Gastrocnemius medialis (tissue), 4 donors: Measurements from ENCODE around the gene INSYN2B.

Source experiments
- CTCF ChIP-seq, 5 experiments: fragments of 450-650 bp in 3 of 5; fragments of 200-600 bp in 2 of 5; sonication (generic) in 2 of 5; IDR thresholded peaks in 4 of 5; conservative IDR thresholded peaks in 1 of 5; 1 replicate in 4 of 5; 2 replicates in 1 of 5; pipeline ENCODE4 v1.5.1; 2016 to 2019; ENCODE audit warnings: antibody characterized with exemption in 5 of 5, mild to moderate bottlenecking in 3 of 5, moderate library complexity in 3 of 5
- POLR2A ChIP-seq, 2 donors: fragments of 450-650 bp; IDR thresholded peaks; one replicate each; pipeline ENCODE4 v1.6.1; 2017; ENCODE audit warnings: antibody characterized with exemption in 2 of 2, mild to moderate bottlenecking in 2 of 2, moderate library complexity in 2 of 2

GRCh38 chr5:169876386-169876785, 103.9 kb downstream of the INSYN2B start:
- TF ChIP-seq CTCF (IDR thresholded peaks at IDR 0.05 in 4 of 5, conservative IDR thresholded peaks at IDR 0.05 in 1 of 5) (no peak), POLR2A (IDR thresholded peaks at IDR 0.05) (no peak)
